SK-N-DZ (cell line): Measurements from ENCODE around the gene SLC22A3.
"Not testable (repeated sequence)": the region's sequence is repeated elsewhere in the genome, so short reads cannot be mapped to it uniquely, and the experiment has no call there.

ENCODE experiments used
- DNase-seq: peaks from one replicate; pipeline ENCODE4 v3.0.0-alpha.2; 2015; ENCODE audit warnings: low spot score

The SLC22A3 gene

DNA sequence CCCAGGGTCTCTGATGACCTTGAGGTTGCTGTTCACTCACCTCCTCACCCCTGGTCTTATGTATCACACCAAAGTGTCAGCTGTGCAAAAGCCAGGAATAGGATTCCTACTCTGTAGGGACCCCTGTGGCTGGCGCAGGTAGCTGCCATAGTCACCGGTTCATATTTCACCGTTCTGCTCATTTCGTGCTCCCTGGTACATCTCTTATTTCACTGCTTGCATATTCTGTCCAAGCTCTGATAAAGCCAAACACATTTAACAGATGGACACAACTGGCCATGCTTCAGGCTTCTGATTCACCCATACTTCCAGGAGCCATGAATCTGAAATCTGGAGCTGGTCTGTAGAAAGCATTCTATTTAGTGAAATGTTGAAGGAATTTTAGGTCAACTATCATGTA, 20.5 kb downstream of the SLC22A3 start:
- DNase-seq, result no peak

GRCh38 chr6:160373601-160374000, 25.4 kb downstream of the SLC22A3 start:
- not testable (repeated sequence) for DNase-seq

GRCh38 chr6:160374836-160375560, 26.8 kb downstream of the SLC22A3 start:
- no peak for DNase-seq

- no peak for DNase-seq
Measured at GRCh38 chr6:160375561-160375949, 27.4 kb downstream of the SLC22A3 start.

GRCh38 chr6:160376445-160376844, 28.3 kb downstream of the SLC22A3 start:
- no peak for DNase-seq

GRCh38 chr6:160378218-160378617, 30.0 kb downstream of the SLC22A3 start:
- DNase-seq, result no peak

DNA sequence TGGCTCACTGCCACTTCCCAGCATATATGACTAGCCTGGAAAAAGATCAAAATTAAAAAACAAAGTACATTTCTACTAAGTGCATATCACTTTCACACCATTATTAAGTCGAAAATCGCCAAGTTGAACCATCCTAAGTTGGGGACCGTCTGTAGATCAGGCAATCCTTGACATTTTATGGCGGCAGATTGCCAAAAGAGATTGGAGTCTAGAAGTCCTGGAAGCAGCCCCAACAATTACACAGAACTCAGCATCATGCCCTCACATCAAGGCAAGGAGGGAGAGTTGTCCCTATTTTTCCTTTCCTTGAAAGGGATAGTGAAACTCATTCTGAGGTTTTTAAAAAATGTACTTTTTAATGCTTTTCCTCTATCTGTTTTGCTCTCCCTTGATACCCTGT, 30.7 kb downstream of the SLC22A3 start:
- no peak for DNase-seq

GRCh38 chr6:160379466-160379865, 31.3 kb downstream of the SLC22A3 start:
- no peak for DNase-seq

DNA sequence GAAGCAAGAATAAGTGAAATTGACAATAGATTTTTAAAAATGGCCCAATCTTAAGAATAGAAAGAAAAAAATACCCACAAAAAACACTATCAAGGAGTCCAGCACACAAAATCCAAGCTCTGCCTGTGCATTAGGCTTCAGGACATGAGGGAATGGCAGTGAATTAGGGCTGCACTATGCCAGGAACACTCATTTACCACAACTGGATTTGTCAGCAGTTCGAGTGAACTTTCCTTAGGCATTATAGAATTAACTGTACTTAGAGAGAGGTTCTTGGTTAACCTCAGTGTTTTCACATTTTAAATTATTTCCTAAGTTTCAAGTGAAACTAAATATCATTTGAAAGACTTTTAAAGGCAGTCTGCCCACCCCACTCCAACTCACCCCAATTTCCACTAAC, 34.8 kb downstream of the SLC22A3 start:
- DNase-seq, result no peak

GRCh38 chr6:160386869-160387530, 38.8 kb downstream of the SLC22A3 start:
- no peak for DNase-seq

GRCh38 chr6:160387916-160388643, 39.9 kb downstream of the SLC22A3 start:
- DNase-seq, result no peak

DNA sequence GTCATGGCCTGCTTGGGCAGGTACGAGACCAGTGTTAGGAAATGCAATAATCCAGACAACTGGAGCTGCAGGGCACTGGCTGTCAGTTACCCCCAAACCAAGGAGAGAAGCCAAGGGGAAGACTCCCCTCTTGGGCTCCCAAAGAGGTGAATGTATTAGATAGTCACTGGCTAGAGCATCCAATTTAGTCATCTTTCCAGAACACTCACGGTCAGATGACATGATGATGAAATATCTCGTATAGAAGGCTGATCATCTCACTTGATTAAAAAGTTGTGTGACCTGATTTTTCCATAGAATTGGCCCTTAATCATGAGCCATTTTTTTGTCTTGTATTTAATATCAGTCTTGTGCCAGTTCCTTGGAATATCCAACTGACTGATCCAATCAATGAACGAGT, 40.7 kb downstream of the SLC22A3 start:
- no peak for DNase-seq

DNA sequence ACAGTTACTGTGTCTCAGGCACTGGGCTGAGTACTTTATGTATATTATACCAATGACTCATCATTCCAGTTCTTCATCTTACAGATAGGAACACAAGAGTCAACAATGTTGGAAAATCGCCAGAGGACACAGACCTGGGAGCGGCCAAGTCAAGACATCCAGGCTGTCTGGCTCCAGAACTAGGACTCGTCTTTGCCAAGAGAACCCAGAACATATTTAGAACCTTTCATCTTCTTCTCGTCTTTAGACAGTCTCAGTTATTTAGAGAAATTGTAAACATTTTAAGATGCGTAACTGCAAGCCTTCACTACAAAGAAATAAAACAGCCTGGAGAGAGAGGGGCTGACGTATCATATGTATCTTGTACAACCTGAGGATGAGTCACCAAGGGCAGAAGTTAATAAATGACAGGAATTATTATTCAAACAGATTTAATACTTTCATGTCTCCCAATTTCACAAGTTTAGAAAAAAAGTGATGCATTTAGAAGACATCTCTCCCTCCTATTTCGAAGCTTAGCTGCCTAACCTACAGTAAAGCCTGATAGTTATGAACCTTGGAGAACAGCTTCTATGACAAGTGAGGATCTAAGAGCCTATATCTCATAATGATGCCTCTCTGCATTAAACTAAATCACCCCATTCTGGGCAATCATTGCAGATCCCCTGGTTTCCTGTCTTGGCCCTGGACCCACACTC, 43.4 kb downstream of the SLC22A3 start:
- no peak for DNase-seq

- not testable (repeated sequence) for DNase-seq
Measured at GRCh38 chr6:160393442-160393841, 45.3 kb downstream of the SLC22A3 start.

- DNase-seq, result no peak
Measured at GRCh38 chr6:160393891-160394653, 45.9 kb downstream of the SLC22A3 start.

GRCh38 chr6:160394654-160395035, 46.5 kb downstream of the SLC22A3 start:
- DNase-seq, result no peak

- no peak for DNase-seq
Measured at GRCh38 chr6:160395187-160395586, 47.0 kb downstream of the SLC22A3 start.

- DNase-seq, result no peak
Measured at GRCh38 chr6:160396292-160396691, 48.1 kb downstream of the SLC22A3 start.

DNA sequence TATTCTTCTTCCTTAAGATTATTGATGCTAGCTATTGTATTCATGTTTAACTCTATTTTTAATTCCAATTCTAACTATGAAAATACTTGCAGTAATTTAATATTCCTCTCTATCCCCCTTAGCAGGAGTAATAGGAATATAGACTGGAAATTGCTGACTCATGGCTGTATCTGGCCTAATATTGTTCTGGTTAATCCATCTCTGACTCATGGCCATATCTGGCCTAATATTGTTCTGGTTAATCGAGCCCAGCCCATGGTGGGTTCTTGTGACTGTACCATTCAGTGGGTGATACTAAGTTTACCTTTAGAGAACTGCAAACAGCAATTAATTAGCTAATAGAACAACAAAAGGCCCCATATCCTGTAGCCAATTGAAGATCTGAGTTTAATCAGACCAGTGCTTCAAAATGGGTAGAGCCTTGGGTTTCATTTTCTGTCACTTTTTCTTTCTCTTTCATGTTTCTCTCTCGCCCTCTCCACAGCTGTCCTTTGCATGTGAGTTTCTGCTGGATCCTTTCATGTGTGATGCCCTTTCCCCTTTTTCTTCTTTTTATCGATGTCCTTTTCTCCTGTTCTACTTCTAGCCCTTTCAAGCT, 50.6 kb downstream of the SLC22A3 start:
- DNase-seq, result no peak

- no peak for DNase-seq
Measured at GRCh38 chr6:160400446-160400845, 52.3 kb downstream of the SLC22A3 start.

- DNase-seq, result no peak
Measured at GRCh38 chr6:160408528-160408927, 60.4 kb downstream of the SLC22A3 start.
